ENCODE measurements around the gene SULT1C4. TPM values are rescaled to one million over a fixed set of nuclear protein-coding genes. Genes with fewer than 3 reads are reported as not detected.

Gene SULT1C4
- total RNA-seq, 2 experiments from 2014 or later: not detected

- no peak for DNase-seq (ENCODE audit: low spot score)
- Histone ChIP-seq H3K4me1 (ENCODE audit: insufficient read depth, low read length, poor library complexity, severe bottlenecking) (no peaks in the 10 kb centered on the region), H3K27ac (ENCODE audit: low read depth, low read length, poor library complexity, severe bottlenecking) (no peak overlapping the region), H4K20me1 (ENCODE audit: insufficient read depth, low read length) (no peaks in the 10 kb centered on the region), H3K79me2 (ENCODE audit: insufficient read depth, low read depth, low read length) (no peaks in the 10 kb centered on the region), H3K9me2 (ENCODE audit: insufficient read depth, low read length) (no peaks in the 10 kb centered on the region), H3K4me3 (ENCODE audit: low read depth, low read length, poor library complexity, severe bottlenecking) (no peak overlapping the region), H3K9me3 (ENCODE audit: low read length) (no peaks in the 10 kb centered on the region), H3K36me3 (ENCODE audit: insufficient read depth, low read length) (no peaks in the 10 kb centered on the region), H3K4me2 (ENCODE audit: low read length) (no peak overlapping the region), H2AFZ (ENCODE audit: low read length) (no peak overlapping the region)
- BruUV-seq (replicated peaks): no TSS peak
- POLR2A ChIA-PET: interaction anchor here (0.6 to 1.3 kb wide), 3 partner anchors 9 to 77 kb away, joined by 3 to 4 read pairs (median 4); no protein-coding TSS in a partner anchor
- CTCF ChIA-PET (ENCODE audit: unreplicated experiment): no interaction called here
- intact Hi-C loops (cut with micrococcal nuclease; ENCODE audit: unreplicated experiment): no loop called here
- TF ChIP-seq EZH2phosphoT487 (IDR thresholded peaks at IDR 0.05; ENCODE audit: borderline replicate concordance, low read depth, low read length) (no peak), CTCF (conservative IDR thresholded peaks at IDR 0.05; ENCODE audit: low read length) (no peak)
Observed at GRCh38 chr2:108363908-108364225, 13.9 kb upstream of the SULT1C4 start.

GRCh38 chr2:108364676-108365297 is 13.0 kb upstream of the SULT1C4 start:
- no peaks in the 10 kb centered on the region for H4K20me1 ChIP-seq (ENCODE audit: insufficient read depth, low read length)
- no peaks in the 10 kb centered on the region for H3K9me2 ChIP-seq (ENCODE audit: insufficient read depth, low read length)
- H2AFZ ChIP-seq (ENCODE audit: low read length): no peak overlapping the region
- no TSS peak for BruUV-seq (replicated peaks)
- no peaks in the 10 kb centered on the region for H3K36me3 ChIP-seq (ENCODE audit: insufficient read depth, low read length)
- no peak for DNase-seq (ENCODE audit: low spot score)
- no peaks in the 10 kb centered on the region for H3K79me2 ChIP-seq (ENCODE audit: insufficient read depth, low read depth, low read length)
- no peaks in the 10 kb centered on the region for H3K9me3 ChIP-seq (ENCODE audit: low read length)
- TF ChIP-seq EZH2phosphoT487 (IDR thresholded peaks at IDR 0.05; ENCODE audit: borderline replicate concordance, low read depth, low read length) (no peak), CTCF (conservative IDR thresholded peaks at IDR 0.05; ENCODE audit: low read length) (no peak)
- ChIA-PET POLR2A (interaction anchor here (1.3 kb wide), 1 partner anchor 10 kb away, joined by 4 read pairs; no protein-coding TSS in a partner anchor), CTCF (ENCODE audit: unreplicated experiment) (no interaction called here)
- no peaks in the 10 kb centered on the region for H3K4me1 ChIP-seq (ENCODE audit: insufficient read depth, low read length, poor library complexity, severe bottlenecking)
- intact Hi-C loops (cut with micrococcal nuclease; ENCODE audit: unreplicated experiment): no loop called here
- H3K4me3 ChIP-seq (ENCODE audit: low read depth, low read length, poor library complexity, severe bottlenecking): no peak overlapping the region
- no peak overlapping the region for H3K27ac ChIP-seq (ENCODE audit: low read depth, low read length, poor library complexity, severe bottlenecking)
- H3K4me2 ChIP-seq (ENCODE audit: low read length): no peak overlapping the region

- H3K4me1 ChIP-seq (ENCODE audit: insufficient read depth, low read length, poor library complexity, severe bottlenecking): no peaks in the 10 kb centered on the region
- H3K36me3 ChIP-seq (ENCODE audit: insufficient read depth, low read length): no peaks in the 10 kb centered on the region
- no peak for DNase-seq (ENCODE audit: low spot score)
- no peak overlapping the region for H3K4me3 ChIP-seq (ENCODE audit: low read depth, low read length, poor library complexity, severe bottlenecking)
- no peaks in the 10 kb centered on the region for H3K9me2 ChIP-seq (ENCODE audit: insufficient read depth, low read length)
- intact Hi-C loops (cut with micrococcal nuclease; ENCODE audit: unreplicated experiment): no loop called here
- H3K79me2 ChIP-seq (ENCODE audit: insufficient read depth, low read depth, low read length): no peaks in the 10 kb centered on the region
- TF ChIP-seq EZH2phosphoT487 (IDR thresholded peaks at IDR 0.05; ENCODE audit: borderline replicate concordance, low read depth, low read length) (no peak), CTCF (conservative IDR thresholded peaks at IDR 0.05; ENCODE audit: low read length) (no peak)
- H3K27ac ChIP-seq (ENCODE audit: low read depth, low read length, poor library complexity, severe bottlenecking): no peak overlapping the region
- no peaks in the 10 kb centered on the region for H3K9me3 ChIP-seq (ENCODE audit: low read length)
- no peak overlapping the region for H2AFZ ChIP-seq (ENCODE audit: low read length)
- CTCF ChIA-PET (ENCODE audit: unreplicated experiment): no interaction called here
- H4K20me1 ChIP-seq (ENCODE audit: insufficient read depth, low read length): no peaks in the 10 kb centered on the region
- no peak overlapping the region for H3K4me2 ChIP-seq (ENCODE audit: low read length)
- no TSS peak for BruUV-seq (replicated peaks)
- POLR2A ChIA-PET: no interaction called here
Observed at GRCh38 chr2:108365656-108366055, 12.1 kb upstream of the SULT1C4 start.
